ENCODE results near the gene APLP2.

The APLP2 gene

GRCh38 chr11:130141561-130142341 is 72.1 kb downstream of the APLP2 start:
- no peak overlapping the region for H3K4me3 ChIP-seq (ENCODE audit: low read depth in 1 of 2, low read length in 2 of 2)
- H3K36me3 ChIP-seq (ENCODE audit: insufficient read depth, low read length): peaks cover 65% of the 10 kb centered on the region
- no peaks in the 10 kb centered on the region for H3K27me3 ChIP-seq (ENCODE audit: insufficient read depth, low read length, poor library complexity)
- H3K4me2 ChIP-seq (ENCODE audit: insufficient read depth, low read length): no peak overlapping the region
- H3K9me3 ChIP-seq (ENCODE audit: insufficient read depth, low read length, severe bottlenecking): no peaks in the 10 kb centered on the region
- no peak overlapping the region for H2AFZ ChIP-seq (ENCODE audit: low read depth, low read length)
- no peaks in the 10 kb centered on the region for H4K20me1 ChIP-seq (ENCODE audit: insufficient read depth, low read length)
- H3K27ac ChIP-seq (ENCODE audit: low read length): no peak overlapping the region
- H3K9ac ChIP-seq (ENCODE audit: low read depth, low read length): no peak overlapping the region
- no peaks in the 10 kb centered on the region for H3K79me2 ChIP-seq (ENCODE audit: insufficient read depth, low read length)
- TF ChIP-seq CTCF (IDR thresholded peaks at IDR 0.05; ENCODE audit: borderline replicate concordance, extremely low read depth, low read length, poor library complexity, severe bottlenecking): no peak
- no peak for TF ChIP-seq EZH2 (IDR thresholded peaks at IDR 0.05; ENCODE audit: borderline replicate concordance, low read depth, low read length, severe bottlenecking)
- no peak for ATAC-seq (ENCODE audit: insufficient read depth, low read depth)
- no peak for DNase-seq
- no peaks in the 10 kb centered on the region for H3K4me1 ChIP-seq (ENCODE audit: insufficient read depth, low read length)

GRCh38 chr11:130144141-130144540 is 74.4 kb downstream of the APLP2 start:
- no peak overlapping the region for H3K4me2 ChIP-seq (ENCODE audit: insufficient read depth, low read length)
- no peak for DNase-seq

GRCh38 chr11:130144861-130145281 is 75.2 kb downstream of the APLP2 start:
- Histone ChIP-seq H3K4me3 (ENCODE audit: low read depth in 1 of 2, low read length in 2 of 2) (no peak overlapping the region), H3K4me2 (ENCODE audit: insufficient read depth, low read length) (no peak overlapping the region), H3K79me2 (ENCODE audit: insufficient read depth, low read length) (no peaks in the 10 kb centered on the region), H3K9me3 (ENCODE audit: insufficient read depth, low read length, severe bottlenecking) (no peaks in the 10 kb centered on the region), H4K20me1 (ENCODE audit: insufficient read depth, low read length) (no peaks in the 10 kb centered on the region), H3K4me1 (ENCODE audit: insufficient read depth, low read length) (no peaks in the 10 kb centered on the region), H3K27ac (ENCODE audit: low read length) (no peak overlapping the region), H3K9ac (ENCODE audit: low read depth, low read length) (no peak overlapping the region), H2AFZ (ENCODE audit: low read depth, low read length) (no peak overlapping the region), H3K36me3 (ENCODE audit: insufficient read depth, low read length) (peaks cover 44% of the 10 kb centered on the region), H3K27me3 (ENCODE audit: insufficient read depth, low read length, poor library complexity) (no peaks in the 10 kb centered on the region)
- DNase-seq (no peak), ATAC-seq (ENCODE audit: insufficient read depth, low read depth) (no peak)
- TF ChIP-seq EZH2 (IDR thresholded peaks at IDR 0.05; ENCODE audit: borderline replicate concordance, low read depth, low read length, severe bottlenecking): no peak
- TF ChIP-seq CTCF (IDR thresholded peaks at IDR 0.05; ENCODE audit: borderline replicate concordance, extremely low read depth, low read length, poor library complexity, severe bottlenecking): no peak

More at GRCh38 chr11:130144141-130144540, 74.4 kb downstream of the APLP2 start:
- no peak for ATAC-seq (ENCODE audit: insufficient read depth, low read depth)
- Histone ChIP-seq H3K27me3 (ENCODE audit: insufficient read depth, low read length, poor library complexity) (no peaks in the 10 kb centered on the region), H4K20me1 (ENCODE audit: insufficient read depth, low read length) (no peaks in the 10 kb centered on the region), H3K9ac (ENCODE audit: low read depth, low read length) (no peak overlapping the region), H3K4me1 (ENCODE audit: insufficient read depth, low read length) (no peaks in the 10 kb centered on the region), H3K4me3 (ENCODE audit: low read depth in 1 of 2, low read length in 2 of 2) (no peak overlapping the region), H3K9me3 (ENCODE audit: insufficient read depth, low read length, severe bottlenecking) (no peaks in the 10 kb centered on the region), H3K79me2 (ENCODE audit: insufficient read depth, low read length) (no peaks in the 10 kb centered on the region), H3K36me3 (ENCODE audit: insufficient read depth, low read length) (peaks cover 51% of the 10 kb centered on the region), H3K27ac (ENCODE audit: low read length) (no peak overlapping the region), H2AFZ (ENCODE audit: low read depth, low read length) (no peak overlapping the region)
- TF ChIP-seq CTCF (IDR thresholded peaks at IDR 0.05; ENCODE audit: borderline replicate concordance, extremely low read depth, low read length, poor library complexity, severe bottlenecking): no peak
- no peak for TF ChIP-seq EZH2 (IDR thresholded peaks at IDR 0.05; ENCODE audit: borderline replicate concordance, low read depth, low read length, severe bottlenecking)

All from DND-41 (cell line).